Measurements from ENCODE around the gene RCOR3.

Gene RCOR3

GRCh38 chr1:211281320-211282022 lies 22.3 kb downstream of the RCOR3 start:
- Histone ChIP-seq H3F3A (ENCODE audit: insufficient read depth, low read length) (peaks cover 18% of the 10 kb centered on the region), H4K20me1 (ENCODE audit: insufficient read depth, low read length) (no peaks in the 10 kb centered on the region), H3K79me2 (ENCODE audit: low read length) (peaks cover 24% of the 10 kb centered on the region), H3K9ac (ENCODE audit: low read length) (peak overlapping the region; percentile 49), H3K4me3 (ENCODE audit: low read length) (peak overlapping the region; percentile 34), H3K36me3 (replicated peaks; ENCODE audit: insufficient read depth, low read length) (peaks cover 3% of the 10 kb centered on the region; the same call in 1 of the 2 replicates), H3K27ac (ENCODE audit: low read length) (peak overlapping the region; percentile 80), H3K27me3 (replicated peaks; ENCODE audit: insufficient read depth, low read length) (no peaks in the 10 kb centered on the region), H2AFZ (ENCODE audit: low read length) (no peak overlapping the region), H3K9me2 (replicated peaks; ENCODE audit: insufficient read depth, low read length) (no peaks in the 10 kb centered on the region), H3K9me3 (replicated peaks; ENCODE audit: insufficient read depth, low read length) (no peaks in the 10 kb centered on the region), H3K4me2 (ENCODE audit: low read depth, low read length) (peak overlapping the region; percentile 71), H3K4me1 (ENCODE audit: low read length) (peaks cover 14% of the 10 kb centered on the region)
- no peak for TF ChIP-seq CTCF (IDR thresholded peaks at IDR 0.05; ENCODE audit: low read length)
- no peak for TF ChIP-seq EZH2phosphoT487 (IDR thresholded peaks at IDR 0.05; ENCODE audit: low read length)
- no peak for TF ChIP-seq EZH2 (optimal IDR thresholded peaks at IDR 0.05; ENCODE audit: low read depth, low read length)
- no peak for DNase-seq

DNA sequence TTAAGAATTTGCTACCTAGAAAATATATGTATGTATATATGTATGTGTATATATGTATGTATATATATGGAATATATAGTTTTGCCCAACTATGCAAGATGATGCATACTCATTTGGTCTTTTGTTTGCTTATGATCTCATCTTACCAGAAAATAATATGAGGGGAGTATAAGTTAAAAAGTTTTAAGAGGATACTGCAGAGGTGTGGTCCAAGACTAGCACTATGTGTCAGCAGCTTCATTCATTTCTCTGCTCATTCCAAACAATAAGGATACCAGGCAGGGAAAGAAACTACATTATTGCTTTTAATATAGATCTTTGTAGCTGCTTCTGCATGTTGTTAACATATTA lies 22.8 kb downstream of the RCOR3 start:
- no peak overlapping the region for H3K9ac ChIP-seq (ENCODE audit: low read length)
- TF ChIP-seq CTCF (IDR thresholded peaks at IDR 0.05; ENCODE audit: low read length) (no peak), EZH2 (optimal IDR thresholded peaks at IDR 0.05; ENCODE audit: low read depth, low read length) (no peak), EZH2phosphoT487 (IDR thresholded peaks at IDR 0.05; ENCODE audit: low read length) (no peak)
- no peak overlapping the region for H3K27ac ChIP-seq (ENCODE audit: low read length)
- no peaks in the 10 kb centered on the region for H3K9me3 ChIP-seq (replicated peaks; ENCODE audit: insufficient read depth, low read length)
- peaks cover 18% of the 10 kb centered on the region for H3F3A ChIP-seq (ENCODE audit: insufficient read depth, low read length)
- no peak overlapping the region for H3K4me3 ChIP-seq (ENCODE audit: low read length)
- no peaks in the 10 kb centered on the region for H4K20me1 ChIP-seq (ENCODE audit: insufficient read depth, low read length)
- H3K9me2 ChIP-seq (replicated peaks; ENCODE audit: insufficient read depth, low read length) = no peaks in the 10 kb centered on the region
- H3K36me3 ChIP-seq (replicated peaks; ENCODE audit: insufficient read depth, low read length) = peaks cover 3% of the 10 kb centered on the region; the same call in 1 of the 2 replicates
- no peaks in the 10 kb centered on the region for H3K27me3 ChIP-seq (replicated peaks; ENCODE audit: insufficient read depth, low read length)
- H2AFZ ChIP-seq (ENCODE audit: low read length) = no peak overlapping the region
- peaks cover 14% of the 10 kb centered on the region for H3K4me1 ChIP-seq (ENCODE audit: low read length)
- DNase-seq = no peak
- no peak overlapping the region for H3K4me2 ChIP-seq (ENCODE audit: low read depth, low read length)
- peaks cover 26% of the 10 kb centered on the region for H3K79me2 ChIP-seq (ENCODE audit: low read length)

DNA sequence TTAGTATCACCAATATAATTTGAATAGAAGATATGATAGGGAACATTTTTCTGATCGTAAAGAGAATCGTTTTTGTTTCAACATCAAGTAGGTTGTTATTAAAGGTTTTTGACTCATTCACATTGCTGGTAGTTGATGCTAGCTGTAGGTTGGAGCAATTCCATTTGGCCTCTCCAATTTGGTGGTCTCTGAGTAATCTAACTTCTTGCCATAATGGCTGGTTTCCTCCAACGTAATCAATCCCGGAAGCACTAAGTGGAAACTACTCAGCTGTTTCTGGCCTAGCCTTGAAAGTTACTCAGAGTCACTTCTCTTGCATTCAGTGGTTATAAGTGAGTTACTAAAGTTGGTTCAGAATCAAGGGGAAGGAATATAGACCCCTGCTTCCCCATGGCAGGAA lies 26.0 kb downstream of the RCOR3 start:
- H3K4me3 ChIP-seq (ENCODE audit: low read length) = no peak overlapping the region
- H3K79me2 ChIP-seq (ENCODE audit: low read length) = peaks cover 43% of the 10 kb centered on the region
- no peaks in the 10 kb centered on the region for H4K20me1 ChIP-seq (ENCODE audit: insufficient read depth, low read length)
- DNase-seq = no peak
- H3K4me1 ChIP-seq (ENCODE audit: low read length) = peaks cover 12% of the 10 kb centered on the region
- H3F3A ChIP-seq (ENCODE audit: insufficient read depth, low read length) = peaks cover 15% of the 10 kb centered on the region
- TF ChIP-seq EZH2phosphoT487 (IDR thresholded peaks at IDR 0.05; ENCODE audit: low read length) (no peak), EZH2 (optimal IDR thresholded peaks at IDR 0.05; ENCODE audit: low read depth, low read length) (no peak), CTCF (IDR thresholded peaks at IDR 0.05; ENCODE audit: low read length) (no peak)
- no peak overlapping the region for H2AFZ ChIP-seq (ENCODE audit: low read length)
- no peaks in the 10 kb centered on the region for H3K27me3 ChIP-seq (replicated peaks; ENCODE audit: insufficient read depth, low read length)
- no peak overlapping the region for H3K27ac ChIP-seq (ENCODE audit: low read length)
- no peaks in the 10 kb centered on the region for H3K9me3 ChIP-seq (replicated peaks; ENCODE audit: insufficient read depth, low read length)
- H3K4me2 ChIP-seq (ENCODE audit: low read depth, low read length) = no peak overlapping the region
- no peak overlapping the region for H3K9ac ChIP-seq (ENCODE audit: low read length)
- H3K9me2 ChIP-seq (replicated peaks; ENCODE audit: insufficient read depth, low read length) = no peaks in the 10 kb centered on the region
- H3K36me3 ChIP-seq (replicated peaks; ENCODE audit: insufficient read depth, low read length) = peaks cover 5% of the 10 kb centered on the region; the same call in 1 of the 2 replicates

Data from MM.1S (cell line).